B cell (primary cell): ENCODE data around the gene PARVB. TPM values are rescaled to one million over a fixed set of nuclear protein-coding genes. Genes with fewer than 3 reads are reported as not detected.

Source experiments
- ATAC-seq: fragments of 200-7000 bp; cut with Tn5 transposase; one replicate; pipeline ENCODE4 v1.10.0; 2021; ENCODE audit warnings: low read depth, mild to moderate bottlenecking, moderate number of reproducible peaks, moderate library complexity
- CTCF ChIA-PET: fragments of 350-600 bp; sonication (Branson Sonifier 250); formaldehyde crosslinking; loops from one replicate; lab custom pipeline; 2021; ENCODE audit warnings: antibody characterized with exemption, inconsistent platforms; lab: Charles Lee
- POLR2A ChIA-PET: fragments of 350-600 bp; sonication (Branson Sonifier 250); formaldehyde crosslinking; loops from one replicate; lab custom pipeline; 2021; ENCODE audit warnings: antibody characterized with exemption; lab: Charles Lee
- DNase-seq: peaks from one replicate; pipeline ENCODE4 v3.0.0; 2013
- H2AFZ ChIP-seq: 2 replicates; pipeline ENCODE4 v1.6.1; 2012; ENCODE audit warnings: mild to moderate bottlenecking, low read depth, low read length; ENCODE audit not compliant: insufficient read depth, poor library complexity, severe bottlenecking
- H3K27ac ChIP-seq, 2 donors: 1 replicate in 1 of 2; 2 replicates in 1 of 2; pipeline ENCODE4 v1.5.1; 2012 to 2013; ENCODE audit warnings: low read length in 2 of 2, mild to moderate bottlenecking in 2 of 2, moderate library complexity in 1 of 2
- H3K27me3 ChIP-seq, 4 experiments: fragments of 200-600 bp in 1 of 4; sonication (generic) in 1 of 4; replicated peaks in 1 of 4; 1 replicate in 2 of 4; 2 replicates in 2 of 4; pipeline versions ENCODE4 v1.6.1 to v1.7.0; 2013 to 2016; ENCODE audit warnings: low read length in 3 of 4, mild to moderate bottlenecking in 2 of 4, mixed read lengths in 1 of 4, moderate library complexity in 1 of 4; ENCODE audit not compliant: insufficient read depth in 4 of 4, control insufficient read depth in 3 of 4; ENCODE audit errors: control extremely low read depth in 1 of 4
- H3K36me3 ChIP-seq, 2 experiments: replicated peaks in 1 of 2; 1 replicate in 1 of 2; 2 replicates in 1 of 2; pipeline versions ENCODE4 v1.6.1 to v1.7.1; 2013; ENCODE audit warnings: low read length in 1 of 2; ENCODE audit not compliant: insufficient read depth in 2 of 2, control insufficient read depth in 1 of 2; ENCODE audit errors: control extremely low read depth in 1 of 2, extremely low read depth in 1 of 2
- H3K4me1 ChIP-seq, 2 donors: fragments of 200-600 bp in 1 of 2; sonication (generic) in 1 of 2; 1 replicate in 1 of 2; 2 replicates in 1 of 2; pipeline versions ENCODE4 v1.5.1 to v1.6.1; 2013 to 2017; ENCODE audit warnings: low read length in 2 of 2; ENCODE audit not compliant: control insufficient read depth in 2 of 2, insufficient read depth in 2 of 2
- H3K4me2 ChIP-seq: replicated peaks from 2 replicates; pipeline ENCODE3; 2012; ENCODE audit warnings: mild to moderate bottlenecking, low read depth, low read length; ENCODE audit not compliant: poor library complexity, severe bottlenecking
- H3K4me3 ChIP-seq, 5 experiments: fragments of 200-600 bp in 1 of 5; sonication (generic) in 1 of 5; 1 replicate in 3 of 5; 2 replicates in 2 of 5; pipeline versions ENCODE4 v1.5.1 to v1.7.0; 2011 to 2016; ENCODE audit warnings: low read length in 4 of 5, mild to moderate bottlenecking in 4 of 5, low read depth in 2 of 5, control low read depth in 1 of 5, moderate library complexity in 1 of 5; ENCODE audit not compliant: insufficient read depth in 1 of 5; ENCODE audit errors: control extremely low read depth in 1 of 5, extremely low read depth in 1 of 5
- H3K79me2 ChIP-seq: fragments of 200-600 bp; sonication (generic); one replicate; pipeline ENCODE4 v1.6.0; 2016; ENCODE audit warnings: low read length; ENCODE audit not compliant: control insufficient read depth, insufficient read depth
- H3K9ac ChIP-seq: fragments of 200-600 bp; sonication (generic); 2 replicates; pipeline ENCODE4 v1.6.1; 2017; ENCODE audit warnings: mild to moderate bottlenecking, low read length, moderate library complexity
- H3K9me3 ChIP-seq, 3 donors: one replicate each; pipeline versions ENCODE4 v1.6.1 to v1.7.1; 2013; ENCODE audit warnings: low read length in 2 of 3; ENCODE audit not compliant: control insufficient read depth in 2 of 3, insufficient read depth in 1 of 3; ENCODE audit errors: control extremely low read depth in 1 of 3
- H4K20me1 ChIP-seq: 2 replicates; pipeline ENCODE4 v1.6.0; 2012; ENCODE audit warnings: mild to moderate bottlenecking, low read length; ENCODE audit not compliant: insufficient read depth, control insufficient read depth, poor library complexity, severe bottlenecking
- H3K27ac Mint-ChIP-seq: one replicate; pipeline ENCODE4 v1.8.0; 2021; ENCODE audit warnings: mixed read lengths
- H3K27me3 Mint-ChIP-seq: one replicate; pipeline ENCODE4 v1.8.0; 2021; ENCODE audit warnings: mixed read lengths
- H3K4me1 Mint-ChIP-seq: one replicate; pipeline ENCODE4 v1.8.0; 2021; ENCODE audit warnings: mixed read lengths
- H3K4me3 Mint-ChIP-seq: one replicate; pipeline ENCODE4 v1.8.0; 2021; ENCODE audit warnings: mixed read lengths
- H3K9me3 Mint-ChIP-seq: one replicate; pipeline ENCODE4 v1.8.0; 2022; ENCODE audit warnings: mixed read lengths; ENCODE audit not compliant: insufficient read depth
- EZH2 ChIP-seq: IDR thresholded peaks from 2 replicates; pipeline ENCODE4 v1.6.1; 2012; ENCODE audit warnings: borderline replicate concordance, low read depth, mild to moderate bottlenecking, moderate library complexity, low read length; ENCODE audit not compliant: insufficient read depth, poor library complexity, severe bottlenecking
- WGBS: methylation state at CpG from one replicate; pipeline ENCODE4 v1.1.5; 2013; ENCODE audit warnings: missing lambda C conversion rate; ENCODE audit not compliant: insufficient coverage; 5-methylcytosine and 5-hydroxymethylcytosine counted together
- intact Hi-C: fragments of 100-400 bp; cut with micrococcal nuclease; formaldehyde crosslinking; loops from one replicate; pipeline ENCODE4 v1.10.0; 2022
- polyA plus RNA-seq: library from polyadenylated mRNA; depleted of rRNA; stranded (reverse); fragments of >200 nt; gene quantifications from 2 replicates; pipeline ENCODE4 v1.2.3, GENCODE V29; 2012
- total RNA-seq, 2 donors: library from RNA; stranded (reverse); fragments of 120-200 nt in 1 of 2; gene quantifications; 1 replicate in 1 of 2; 2 replicates in 1 of 2; pipeline versions ENCODE4 v1.2.3 to v1.2.4, GENCODE V29; 2013 to 2022
- TF ChIP-seq, protein P1 (sequence below): fragments of 200-600 bp; IDR thresholded peaks from one replicate; pipeline ENCODE4 v1.8.0; 2022; ENCODE audit warnings: antibody characterized with exemption, mild to moderate bottlenecking

Gene PARVB
- total and polyA plus RNA-seq, 2 donors (not counting 1 experiment from before 2014, with no cell fraction given) = 48.0 to 49.4 TPM

GRCh38 chr22:44154436-44154942 lies 130.4 kb downstream of the PARVB start:
- ChIA-PET CTCF (no interaction called here), POLR2A (no interaction called here)

GRCh38 chr22:44155115-44155514 lies 131.0 kb downstream of the PARVB start:
- ChIA-PET CTCF (no interaction called here), POLR2A (no interaction called here)
- no peaks in the 10 kb centered on the region for H3K9me3 ChIP-seq

More at GRCh38 chr22:44154436-44154942, 130.4 kb downstream of the PARVB start:
- ATAC-seq (no peak), DNase-seq (no peak)
- 43% methylated on average over 2 of the region's 2 CpGs for WGBS
- H3K36me3 ChIP-seq = peaks cover 0 to 16% of the 10 kb centered on the region in 2 experiments
- no peaks in the 10 kb centered on the region for H3K4me1 ChIP-seq
- no peaks in the 10 kb centered on the region for H3K79me2 ChIP-seq
- no peak overlapping the region for H2AFZ ChIP-seq
- intact Hi-C loops = no loop called here
- H3K27ac ChIP-seq = no peak overlapping the region
- no peak overlapping the region for H3K9ac ChIP-seq
- no peaks in the 10 kb centered on the region for H3K4me1 Mint-ChIP-seq
- H3K27me3 Mint-ChIP-seq = no peaks in the 10 kb centered on the region
- H3K27ac Mint-ChIP-seq = no peak overlapping the region
- no peaks in the 10 kb centered on the region for H3K9me3 Mint-ChIP-seq
- H3K27me3 ChIP-seq = no peaks in the 10 kb centered on the region
- H4K20me1 ChIP-seq = no peaks in the 10 kb centered on the region
- H3K4me3 Mint-ChIP-seq = no peak overlapping the region
- H3K9me3 ChIP-seq = no peaks in the 10 kb centered on the region
- H3K4me2 ChIP-seq = no peak overlapping the region
- H3K4me3 ChIP-seq = no peak overlapping the region
- TF ChIP-seq, protein P1, sequence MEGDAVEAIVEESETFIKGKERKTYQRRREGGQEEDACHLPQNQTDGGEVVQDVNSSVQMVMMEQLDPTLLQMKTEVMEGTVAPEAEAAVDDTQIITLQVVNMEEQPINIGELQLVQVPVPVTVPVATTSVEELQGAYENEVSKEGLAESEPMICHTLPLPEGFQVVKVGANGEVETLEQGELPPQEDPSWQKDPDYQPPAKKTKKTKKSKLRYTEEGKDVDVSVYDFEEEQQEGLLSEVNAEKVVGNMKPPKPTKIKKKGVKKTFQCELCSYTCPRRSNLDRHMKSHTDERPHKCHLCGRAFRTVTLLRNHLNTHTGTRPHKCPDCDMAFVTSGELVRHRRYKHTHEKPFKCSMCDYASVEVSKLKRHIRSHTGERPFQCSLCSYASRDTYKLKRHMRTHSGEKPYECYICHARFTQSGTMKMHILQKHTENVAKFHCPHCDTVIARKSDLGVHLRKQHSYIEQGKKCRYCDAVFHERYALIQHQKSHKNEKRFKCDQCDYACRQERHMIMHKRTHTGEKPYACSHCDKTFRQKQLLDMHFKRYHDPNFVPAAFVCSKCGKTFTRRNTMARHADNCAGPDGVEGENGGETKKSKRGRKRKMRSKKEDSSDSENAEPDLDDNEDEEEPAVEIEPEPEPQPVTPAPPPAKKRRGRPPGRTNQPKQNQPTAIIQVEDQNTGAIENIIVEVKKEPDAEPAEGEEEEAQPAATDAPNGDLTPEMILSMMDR = no peak
- no peak for TF ChIP-seq EZH2

More at GRCh38 chr22:44155115-44155514, 131.0 kb downstream of the PARVB start:
- Mint-ChIP-seq H3K27ac (no peak overlapping the region), H3K4me1 (no peaks in the 10 kb centered on the region), H3K4me3 (no peak overlapping the region), H3K9me3 (no peaks in the 10 kb centered on the region), H3K27me3 (no peaks in the 10 kb centered on the region)
- H3K36me3 ChIP-seq = peaks cover 0 to 15% of the 10 kb centered on the region in 2 experiments
- H4K20me1 ChIP-seq = no peaks in the 10 kb centered on the region
- no peak for TF ChIP-seq EZH2
- TF ChIP-seq, protein P1 = no peak
- ATAC-seq (no peak), DNase-seq (no peak)
- no peak overlapping the region for H2AFZ ChIP-seq
- H3K79me2 ChIP-seq = no peaks in the 10 kb centered on the region
- no peak overlapping the region for H3K4me2 ChIP-seq
- no peak overlapping the region for H3K9ac ChIP-seq
- intact Hi-C loops = no loop called here
- no peaks in the 10 kb centered on the region for H3K27me3 ChIP-seq
- H3K4me1 ChIP-seq = no peaks in the 10 kb centered on the region
- no peak overlapping the region for H3K27ac ChIP-seq
- H3K4me3 ChIP-seq = no peak overlapping the region
- WGBS = 96% methylated on average over 11 of the region's 14 CpGs
